GM19455 (cell line): ENCODE measurements around the gene CHMP4B.

ENCODE experiments used
- ATAC-seq: cut with Tn5 transposase; IDR thresholded peaks from one replicate; pipeline ENCODE4 v1.9.1; 2021; ENCODE audit not compliant: unreplicated experiment

The CHMP4B gene, protein sequence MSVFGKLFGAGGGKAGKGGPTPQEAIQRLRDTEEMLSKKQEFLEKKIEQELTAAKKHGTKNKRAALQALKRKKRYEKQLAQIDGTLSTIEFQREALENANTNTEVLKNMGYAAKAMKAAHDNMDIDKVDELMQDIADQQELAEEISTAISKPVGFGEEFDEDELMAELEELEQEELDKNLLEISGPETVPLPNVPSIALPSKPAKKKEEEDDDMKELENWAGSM

DNA sequence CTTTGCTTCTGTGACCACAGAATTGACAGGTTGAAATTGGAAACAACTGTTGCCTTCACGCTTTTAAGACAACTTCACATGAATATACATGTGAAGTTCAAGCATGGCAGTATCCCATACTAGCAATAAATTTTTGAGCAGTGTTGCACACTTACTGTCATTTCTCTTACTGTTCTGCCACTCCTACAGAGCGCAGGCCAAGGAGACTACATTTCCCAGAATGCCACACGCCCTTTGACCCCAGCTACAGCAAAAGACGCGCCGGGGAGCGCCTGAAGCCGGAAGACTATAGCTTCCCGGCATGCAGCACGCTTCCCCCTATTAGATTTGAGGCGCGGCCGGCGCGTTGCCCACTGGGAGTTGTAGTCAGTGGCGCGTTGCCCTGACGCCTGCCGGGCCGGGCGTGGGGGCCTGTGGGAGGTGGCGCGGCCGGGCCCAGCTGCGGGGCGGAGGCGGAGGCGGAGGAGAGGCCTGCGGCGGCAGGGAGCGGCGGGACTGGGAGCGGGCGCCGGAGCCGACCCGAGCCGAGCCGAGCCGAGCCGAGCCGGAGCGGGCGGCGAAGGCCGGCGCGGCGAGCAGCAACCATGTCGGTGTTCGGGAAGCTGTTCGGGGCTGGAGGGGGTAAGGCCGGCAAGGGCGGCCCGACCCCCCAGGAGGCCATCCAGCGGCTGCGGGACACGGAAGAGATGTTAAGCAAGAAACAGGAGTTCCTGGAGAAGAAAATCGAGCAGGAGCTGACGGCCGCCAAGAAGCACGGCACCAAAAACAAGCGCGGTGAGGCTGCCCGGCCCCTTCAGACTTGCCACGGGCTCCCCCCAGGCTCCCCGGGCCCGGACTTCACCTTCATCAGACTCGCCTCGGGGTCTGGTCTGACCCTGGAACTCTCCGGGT is at the start of gene CHMP4B:
Gene CHMP4B, plus strand, starts transcription at position 464 of the 891 bp plus-strand sequence. Its CDS starts 121 bp downstream, at position 585.
- peak; percentile 94 for ATAC-seq

DNA sequence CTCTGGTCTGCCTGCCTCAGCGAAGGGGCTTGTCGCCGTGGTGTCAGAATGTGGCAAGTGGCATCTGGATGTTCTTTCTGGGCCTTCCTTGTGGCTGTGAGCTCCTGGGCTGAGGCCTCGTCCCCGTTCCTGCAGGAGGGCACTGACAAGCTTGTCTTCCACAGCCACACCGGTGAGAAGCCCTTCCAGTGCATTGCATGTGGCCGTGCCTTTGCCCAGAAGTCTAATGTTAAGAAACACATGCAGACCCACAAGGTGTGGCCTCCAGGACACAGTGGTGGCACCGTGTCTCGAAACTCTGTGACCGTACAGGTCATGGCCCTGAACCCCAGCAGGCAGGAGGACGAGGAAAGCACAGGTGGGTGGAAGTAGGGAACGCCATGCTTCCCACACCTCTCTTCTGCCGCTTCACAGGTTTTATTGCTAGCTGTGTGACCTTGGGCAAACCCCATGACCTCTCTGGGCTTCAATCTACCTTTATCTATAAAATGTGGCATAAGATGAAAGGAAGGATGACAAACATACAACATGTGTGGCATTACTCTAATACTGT is 49.4 kb upstream of the CHMP4B start:
- ATAC-seq = no peak

DNA sequence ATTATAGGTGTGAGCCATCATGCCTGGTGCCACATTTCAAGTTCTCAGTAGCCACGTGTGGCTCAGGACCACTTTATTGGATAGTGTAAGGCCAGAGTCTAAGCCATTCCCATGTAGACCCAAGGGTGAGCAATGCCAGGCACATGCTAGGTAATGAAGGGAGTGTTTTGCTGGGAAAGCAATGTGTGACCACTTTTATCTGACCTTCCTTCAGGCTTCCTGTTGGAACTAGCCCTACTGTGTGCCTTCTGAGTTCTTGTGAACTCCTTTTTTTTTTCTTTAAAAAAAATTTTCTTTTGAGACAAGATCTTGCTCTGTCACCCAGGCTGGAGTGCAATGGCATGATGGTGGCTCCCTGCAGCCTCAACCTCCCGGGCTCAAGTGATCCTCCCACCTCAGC is 46.0 kb upstream of the CHMP4B start:
- no peak for ATAC-seq

DNA sequence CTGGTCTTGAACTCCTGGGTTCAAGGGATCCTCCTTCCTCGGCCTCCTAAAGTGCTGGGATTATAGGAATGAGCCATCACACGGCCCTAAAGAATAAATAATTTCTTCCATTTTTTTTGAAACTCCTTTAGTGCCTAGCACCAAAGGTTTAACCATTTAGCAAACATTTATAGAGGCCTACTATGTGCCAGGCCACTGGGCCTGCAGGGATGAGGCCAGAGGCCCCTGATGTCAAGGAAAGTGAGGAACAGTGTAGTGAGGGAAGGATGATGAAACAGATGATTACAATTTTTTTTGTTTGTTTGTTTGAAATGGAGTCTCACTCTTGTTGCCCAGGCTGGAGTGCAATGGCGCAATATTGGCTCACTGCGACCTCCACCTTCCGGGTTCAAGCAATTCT is 45.6 kb upstream of the CHMP4B start:
- ATAC-seq = no peak

DNA sequence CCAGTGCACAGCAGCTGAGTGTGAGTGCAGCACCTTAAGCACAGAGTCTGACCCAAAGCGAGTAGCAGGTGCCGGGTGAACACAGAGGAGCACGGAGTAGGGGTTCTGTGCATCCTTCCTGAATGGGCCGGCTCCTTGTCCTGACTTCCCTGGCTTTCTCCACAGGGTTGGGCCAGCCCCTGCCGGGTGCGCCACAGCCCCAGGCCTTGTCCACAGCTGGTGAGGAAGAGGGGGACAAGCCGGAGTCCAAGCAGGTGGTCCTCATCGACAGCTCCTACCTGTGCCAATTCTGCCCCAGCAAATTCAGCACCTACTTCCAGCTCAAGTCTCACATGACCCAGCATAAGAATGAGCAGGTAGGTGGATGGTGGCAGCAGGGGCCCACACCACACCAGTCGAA is 44.5 kb upstream of the CHMP4B start:
- ATAC-seq = no peak

DNA sequence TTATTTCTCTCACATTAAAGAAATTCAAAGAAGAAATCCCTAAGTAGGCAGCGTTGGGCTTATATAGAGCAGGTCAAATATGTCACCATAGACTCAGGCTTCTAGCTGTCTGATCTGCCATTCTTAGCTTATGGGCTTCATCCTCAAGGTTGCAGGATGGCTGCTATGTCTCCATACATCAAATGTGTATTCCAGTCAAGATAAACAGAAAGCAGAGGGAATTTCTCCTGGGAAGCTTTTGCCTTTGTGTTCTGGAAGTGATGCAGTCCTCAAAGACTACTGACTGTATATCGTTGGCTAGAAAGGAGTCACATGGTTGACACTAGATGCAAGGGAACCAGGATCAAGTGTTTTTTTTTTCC is 43.4 kb upstream of the CHMP4B start:
- no peak for ATAC-seq

DNA sequence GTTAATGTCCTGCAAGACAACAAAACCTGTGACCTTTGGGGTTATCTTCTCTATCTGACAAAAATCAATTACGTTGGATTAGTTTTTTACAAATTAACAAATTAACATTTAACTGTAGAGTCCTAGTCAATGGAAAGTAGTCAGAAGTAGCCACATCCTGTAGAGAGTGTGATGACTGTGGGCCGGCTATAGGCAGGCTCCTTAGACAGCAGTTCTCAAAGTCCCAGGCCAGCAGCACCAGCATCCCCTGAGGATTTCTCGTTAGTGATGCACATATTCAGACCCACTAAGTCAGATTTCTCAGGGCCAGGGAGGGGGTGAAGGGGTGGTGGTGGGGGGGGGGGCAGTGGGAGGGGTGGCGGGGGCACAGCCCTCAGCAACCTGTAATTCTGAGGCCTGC is 42.1 kb upstream of the CHMP4B start:
- ATAC-seq = no peak

DNA sequence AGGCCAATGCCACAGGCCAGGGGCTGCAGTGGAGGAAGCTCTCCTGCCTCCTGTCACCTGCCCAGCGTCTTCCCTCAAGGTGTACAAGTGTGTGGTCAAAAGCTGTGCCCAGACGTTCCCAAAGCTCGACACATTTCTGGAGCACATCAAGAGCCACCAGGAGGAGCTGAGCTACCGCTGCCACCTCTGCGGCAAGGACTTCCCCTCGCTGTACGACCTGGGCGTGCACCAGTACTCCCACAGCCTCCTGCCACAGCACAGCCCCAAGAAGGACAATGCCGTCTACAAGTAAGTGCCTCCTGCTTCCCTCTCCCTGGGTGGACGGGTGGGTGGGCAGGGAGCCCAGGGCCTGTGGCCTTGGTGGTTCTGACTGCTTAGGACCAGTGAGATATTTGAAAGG is 41.1 kb upstream of the CHMP4B start:
- ATAC-seq = no peak

DNA sequence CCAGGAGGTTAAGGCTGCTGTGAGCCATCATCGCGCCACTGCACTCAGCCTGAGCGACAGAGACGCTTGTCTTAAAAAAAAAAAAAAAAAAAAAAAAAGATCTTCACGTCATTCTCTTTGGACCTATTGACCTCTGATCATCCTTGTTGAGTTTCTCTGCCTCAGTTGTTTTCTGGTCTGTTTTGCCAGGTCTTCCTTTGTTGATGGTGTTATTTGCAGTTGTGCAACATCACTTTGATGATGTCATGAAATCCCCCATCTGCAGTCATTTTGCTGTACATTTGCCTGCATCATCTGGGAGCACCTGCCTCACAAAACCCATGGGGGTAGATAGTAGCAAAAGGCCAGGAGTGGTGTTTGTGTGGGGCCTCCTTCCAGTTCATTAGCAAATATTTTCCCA is 39.2 kb upstream of the CHMP4B start:
- no peak for ATAC-seq

DNA sequence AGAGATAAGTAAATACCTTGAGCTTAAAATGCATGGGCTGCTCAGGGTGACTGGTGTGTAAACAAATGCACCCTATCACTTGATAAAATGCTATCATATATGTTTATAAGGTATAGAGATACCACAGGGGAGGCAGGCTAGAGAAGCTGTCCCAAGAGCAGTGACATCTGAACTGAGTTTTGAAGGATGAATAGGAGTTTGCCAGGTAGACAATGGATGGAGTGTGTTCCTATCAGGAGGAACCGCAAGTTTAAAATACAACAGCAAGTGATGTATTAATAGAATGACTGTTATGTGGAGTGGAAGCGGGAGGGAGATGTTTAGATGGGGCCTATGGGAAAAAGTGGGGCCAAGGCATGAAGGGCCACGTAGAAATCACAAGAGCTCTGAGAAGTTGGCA is 38.7 kb upstream of the CHMP4B start:
- ATAC-seq = no peak

DNA sequence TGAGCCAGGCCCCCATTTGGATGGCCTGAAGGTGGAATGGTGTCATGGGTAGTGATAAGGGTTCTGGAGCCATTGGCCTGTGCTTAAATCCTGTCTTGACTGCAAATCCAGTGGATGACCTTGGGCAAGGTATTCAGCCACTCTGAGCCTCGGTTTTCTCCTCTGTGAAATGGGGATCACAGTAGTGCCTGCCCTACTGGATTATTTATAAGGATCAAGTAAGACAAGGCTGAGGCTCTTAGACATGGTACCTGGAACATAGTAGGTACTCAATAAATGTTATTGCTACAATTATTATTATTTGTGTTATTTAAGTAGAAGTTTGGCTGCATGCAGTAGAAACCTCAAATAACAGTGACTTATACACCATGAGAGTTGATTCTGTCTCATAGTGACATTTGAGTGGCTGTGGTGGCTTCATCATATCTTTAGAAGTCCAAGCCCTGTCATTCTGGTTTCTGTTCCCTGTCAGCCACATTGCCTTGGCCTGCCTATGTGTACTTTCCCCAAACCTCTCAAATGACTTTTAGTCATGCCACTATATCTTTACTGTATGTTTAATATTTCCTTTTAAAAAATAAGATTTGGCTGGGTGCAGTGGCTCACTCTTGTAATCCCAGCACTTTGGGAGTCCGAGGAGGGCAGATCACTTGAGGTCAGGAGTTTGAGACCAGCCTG is 37.6 kb upstream of the CHMP4B start:
- ATAC-seq = peak; percentile 48

DNA sequence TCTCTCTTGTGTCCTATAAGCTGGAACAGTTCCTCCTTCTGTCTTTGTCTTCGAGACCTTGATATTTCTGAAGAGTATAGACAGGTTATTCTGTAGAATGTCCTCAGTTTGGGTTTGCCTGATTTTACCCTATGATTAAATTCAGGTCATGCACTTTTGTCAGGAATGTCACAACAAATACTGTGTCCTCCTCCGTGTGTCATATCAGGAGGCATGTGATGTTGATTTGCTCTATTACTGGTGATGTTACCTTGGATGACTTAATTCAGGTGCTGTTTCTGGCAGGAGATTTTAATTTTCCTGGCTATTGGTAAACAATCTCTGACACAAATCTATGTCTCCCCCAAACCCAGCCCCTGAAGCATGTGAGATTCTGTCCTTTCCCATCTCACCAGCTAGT is 33.3 kb upstream of the CHMP4B start:
- ATAC-seq = no peak

DNA sequence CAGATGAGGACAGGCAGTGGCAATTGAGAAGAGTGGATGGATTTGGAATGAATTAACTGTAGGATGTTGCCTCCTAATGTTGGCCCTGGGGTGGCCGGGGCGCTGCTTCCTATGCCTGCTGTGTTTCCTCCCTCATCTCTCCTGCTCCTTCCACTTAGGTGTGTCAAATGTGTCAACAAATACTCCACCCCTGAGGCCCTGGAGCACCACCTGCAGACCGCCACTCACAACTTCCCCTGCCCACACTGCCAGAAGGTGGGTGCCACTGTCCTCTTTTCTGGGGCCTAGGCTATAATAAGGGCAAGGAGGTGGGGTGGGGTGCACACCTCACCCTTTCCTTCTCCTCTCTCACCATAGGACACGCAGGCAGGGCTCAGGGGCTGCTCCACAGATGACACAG is 30.0 kb upstream of the CHMP4B start:
- no peak for ATAC-seq

DNA sequence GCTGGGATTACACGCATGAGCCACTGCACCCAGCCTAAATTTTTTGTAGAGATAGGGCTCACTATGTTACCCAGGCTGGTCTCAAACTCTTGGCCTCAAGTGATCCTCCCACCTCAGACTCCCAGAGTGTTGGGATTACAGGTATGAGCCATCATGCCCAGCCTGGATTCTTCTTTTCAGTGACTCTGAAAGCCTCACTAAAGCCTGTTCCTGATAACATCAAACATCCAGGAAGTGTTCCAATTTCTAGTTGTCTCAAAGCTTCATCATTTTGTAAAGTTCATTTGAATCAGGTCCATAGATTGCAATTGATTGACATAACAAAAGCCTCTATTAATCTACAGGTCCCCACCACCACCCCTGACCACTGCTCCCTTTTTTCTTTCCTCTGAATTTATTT is 29.2 kb upstream of the CHMP4B start:
- ATAC-seq = no peak

DNA sequence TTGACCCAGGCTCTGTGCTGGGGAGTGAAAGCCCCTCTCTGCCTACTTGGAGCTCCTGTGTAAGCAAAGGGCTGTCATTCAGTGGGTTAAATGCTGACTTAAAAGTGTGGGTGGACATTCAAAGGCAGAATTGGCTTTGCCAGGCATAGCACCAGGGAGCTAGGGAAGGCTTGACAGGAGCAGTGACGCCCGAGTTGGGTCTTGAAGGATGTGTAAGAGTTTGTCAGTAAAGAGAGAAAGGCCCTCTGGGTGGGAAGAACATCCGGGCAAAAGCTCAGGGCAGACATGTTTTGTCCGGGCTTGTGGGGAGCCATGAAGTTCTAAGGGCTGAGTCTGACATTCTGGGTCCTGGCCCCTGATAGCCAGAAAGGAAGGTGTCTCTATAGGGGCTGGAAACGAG is 27.9 kb upstream of the CHMP4B start:
- no peak for ATAC-seq

DNA sequence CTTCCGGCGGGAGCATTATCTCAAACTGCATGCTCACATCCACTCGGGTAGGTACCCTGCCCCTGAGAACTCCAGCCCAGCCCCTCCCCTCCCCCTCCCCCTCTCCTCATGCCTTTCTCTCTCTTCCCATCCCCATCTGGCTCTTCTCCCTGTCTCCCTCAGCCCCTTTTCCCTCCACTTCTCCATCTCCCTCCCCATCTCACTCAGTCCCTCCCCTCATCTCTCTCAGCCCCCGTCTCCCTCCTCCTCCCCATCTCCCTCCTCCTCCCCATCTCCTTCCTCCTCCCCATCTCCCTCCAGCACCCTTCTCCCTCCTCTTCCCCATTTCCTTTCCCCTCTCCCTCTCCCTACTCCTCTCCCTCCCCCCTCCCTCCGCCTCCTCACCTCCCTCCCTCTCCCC is 27.3 kb upstream of the CHMP4B start:
- ATAC-seq = no peak

DNA sequence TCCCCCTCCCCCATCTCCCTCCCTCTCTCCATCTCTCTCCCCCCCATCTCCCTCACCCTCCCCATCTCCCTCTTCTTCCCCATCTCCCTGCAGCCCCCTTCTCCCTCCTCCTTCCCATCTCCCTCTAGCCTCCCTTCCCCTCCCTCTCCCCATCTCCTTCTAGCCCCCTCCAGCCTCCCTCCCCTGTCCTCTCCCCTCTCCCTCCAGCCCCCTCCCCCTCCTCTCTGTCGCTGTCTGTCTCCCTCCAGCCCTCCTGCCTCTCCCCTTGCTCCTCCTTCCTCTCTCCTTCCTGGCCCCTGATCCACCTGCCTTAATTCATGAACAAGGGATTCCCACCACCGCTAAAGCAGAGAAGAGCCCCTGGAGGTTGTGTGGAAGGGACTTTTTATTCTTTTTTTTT is 26.9 kb upstream of the CHMP4B start:
- no peak for ATAC-seq

DNA sequence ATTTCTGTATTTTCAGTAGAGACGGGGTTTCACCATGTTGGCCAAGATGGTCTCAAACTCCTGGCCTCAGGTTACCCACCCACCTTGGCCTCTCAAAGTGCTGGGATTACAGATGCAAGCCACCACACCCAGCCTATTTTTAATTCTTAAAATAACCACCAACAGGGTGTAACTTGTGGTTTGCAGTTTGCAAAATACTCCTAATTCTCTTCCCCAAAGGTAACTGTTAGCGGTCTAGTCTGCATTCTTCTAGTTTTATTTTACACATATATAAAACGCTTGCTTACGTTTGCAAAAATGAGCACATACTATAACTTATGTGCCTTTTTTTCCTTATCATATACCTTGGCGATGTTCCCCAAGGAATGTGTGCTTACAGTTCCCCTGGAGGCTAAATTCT is 25.6 kb upstream of the CHMP4B start:
- ATAC-seq = no peak

DNA sequence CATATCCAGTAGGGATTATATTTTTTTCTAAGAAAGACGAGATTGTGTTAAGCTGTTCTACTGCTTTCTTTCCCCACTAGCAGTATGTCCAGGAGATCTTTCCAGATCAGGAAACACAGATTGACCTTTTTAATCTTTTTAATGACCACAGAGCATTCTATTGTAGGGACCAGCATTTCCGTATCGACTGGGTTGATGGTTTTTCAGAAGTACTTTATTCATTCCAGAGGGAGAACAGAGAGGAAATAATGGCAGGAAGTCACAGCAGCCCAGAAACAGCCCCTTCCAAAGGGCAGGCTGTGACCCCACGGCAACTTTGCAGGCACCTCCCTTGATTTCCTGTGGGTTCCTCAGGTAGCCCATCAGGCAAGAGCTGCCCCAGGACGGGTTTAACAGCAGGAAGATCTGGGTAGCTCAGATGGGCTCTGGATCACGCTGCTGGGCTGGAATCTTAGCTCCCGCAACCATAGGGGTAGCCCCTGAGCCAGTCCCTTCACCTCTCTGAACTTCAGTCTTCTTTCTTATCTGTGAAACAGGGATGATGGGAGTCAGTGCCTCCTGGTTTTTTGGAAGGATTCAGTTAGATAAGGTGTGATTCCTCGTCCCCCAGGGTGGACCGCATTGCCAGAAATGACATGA is 23.8 kb upstream of the CHMP4B start:
- no peak for ATAC-seq

DNA sequence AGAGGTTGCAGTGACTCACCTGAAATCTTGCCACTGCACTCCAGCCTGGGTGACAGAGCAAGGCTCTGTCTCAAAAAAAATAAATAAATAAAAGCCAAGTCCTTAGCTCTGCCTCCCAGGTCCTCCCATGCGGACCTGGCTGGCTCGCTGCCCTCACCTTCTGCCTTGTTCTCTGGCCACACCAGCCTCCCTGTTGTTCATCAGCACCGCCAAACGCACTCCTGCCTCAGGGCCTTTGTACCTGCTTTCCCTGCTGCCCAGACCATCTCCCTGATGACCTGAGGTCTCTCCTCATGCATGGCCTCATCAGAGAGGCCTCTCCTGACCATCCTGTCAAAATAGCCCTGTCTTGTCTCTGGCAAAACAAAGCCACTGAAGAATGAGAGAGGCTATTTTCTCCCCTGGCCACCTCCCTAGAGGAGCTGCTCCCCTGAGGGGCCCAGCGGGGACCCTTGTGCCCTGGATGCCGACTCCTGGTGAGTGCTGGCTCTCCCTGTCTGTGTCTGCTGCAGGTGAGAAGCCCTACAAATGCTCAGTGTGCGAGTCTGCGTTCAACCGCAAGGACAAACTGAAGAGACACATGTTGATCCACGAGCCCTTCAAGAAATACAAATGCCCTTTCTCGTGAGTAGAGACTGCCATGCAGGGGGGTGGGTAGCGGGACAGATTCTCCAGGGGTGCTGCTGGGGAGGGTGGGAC is 22.6 kb upstream of the CHMP4B start:
- no peak for ATAC-seq
